A673 (cell line): ENCODE results near the gene DPEP2. TPM values are rescaled to one million over a fixed set of nuclear protein-coding genes. Genes with fewer than 3 reads are reported as not detected.
"Not testable (repeated sequence)": the region's sequence is repeated elsewhere in the genome, so short reads cannot be mapped to it uniquely, and the experiment has no call there.

Experiments used
- BruUV-seq: library from RNA; stranded (reverse); fragments of 400-500 nt; replicated peaks from 2 replicates; lab custom pipeline; 2021; lab: Mats Ljungman, UMichigan
- CTCF ChIA-PET: fragments of 300-600 bp; sonication (Branson Sonifier 250); formaldehyde crosslinking; loops from one replicate; lab custom pipeline; 2022; ENCODE audit warnings: antibody characterized with exemption; lab: Charles Lee
- POLR2A ChIA-PET: fragments of 300-600 bp; sonication (Branson Sonifier 250); formaldehyde crosslinking; loops from one replicate; lab custom pipeline; 2022; ENCODE audit warnings: antibody characterized with exemption; ENCODE audit not compliant: low non-redundant PET; lab: Charles Lee
- DNase-seq: peaks from one replicate; pipeline ENCODE4 v3.0.0-alpha.2; 2015; ENCODE audit warnings: low spot score
- H3K27ac ChIP-seq: fragments of 200-600 bp; sonication (generic); 2 replicates; pipeline ENCODE4 v1.5.1; 2016; ENCODE audit warnings: mixed run types, low read depth, mild to moderate bottlenecking, mixed read lengths, antibody characterized with exemption, low read length; ENCODE audit not compliant: poor library complexity, severe bottlenecking
- H3K27me3 ChIP-seq: fragments of 200-600 bp; sonication (generic); replicated peaks from 2 replicates; pipeline ENCODE4 v1.6.1; 2017; ENCODE audit warnings: mixed run types, low read depth, mild to moderate bottlenecking, mixed read lengths, antibody characterized with exemption, low read length; ENCODE audit not compliant: insufficient read depth, poor library complexity
- H3K36me3 ChIP-seq: fragments of 200-600 bp; sonication (generic); 2 replicates; pipeline ENCODE4 v1.6.1; 2016; ENCODE audit warnings: mixed run types, mild to moderate bottlenecking, mixed read lengths, antibody characterized with exemption, low read length; ENCODE audit not compliant: insufficient read depth, poor library complexity, severe bottlenecking
- H3K4me1 ChIP-seq: fragments of 200-600 bp; sonication (generic); 2 replicates; pipeline ENCODE4 v1.6.1; 2017; ENCODE audit warnings: mixed run types, mild to moderate bottlenecking, mixed read lengths, antibody characterized with exemption, low read length; ENCODE audit not compliant: insufficient read depth, poor library complexity, severe bottlenecking
- H3K4me3 ChIP-seq: fragments of 200-600 bp; sonication (generic); 2 replicates; pipeline ENCODE4 v1.5.1; 2016; ENCODE audit warnings: low read depth, mixed run types, mild to moderate bottlenecking, mixed read lengths, low read length; ENCODE audit not compliant: poor library complexity, severe bottlenecking
- H3K9me3 ChIP-seq: fragments of 200-600 bp; sonication (generic); 2 replicates; pipeline ENCODE4 v1.6.1; 2016; ENCODE audit warnings: mixed run types, low read depth, mild to moderate bottlenecking, mixed read lengths, antibody characterized with exemption, low read length; ENCODE audit not compliant: poor library complexity, severe bottlenecking
- EZH2 ChIP-seq: fragments of 200-600 bp; sonication (generic); IDR thresholded peaks from 2 replicates; pipeline ENCODE4 v1.6.1; 2017; ENCODE audit warnings: borderline replicate concordance, low read depth, mild to moderate bottlenecking, mixed read lengths, antibody characterized with exemption, low read length; ENCODE audit not compliant: poor library complexity, severe bottlenecking
- intact Hi-C: fragments of 100-400 bp; cut with micrococcal nuclease; formaldehyde crosslinking; loops from one replicate; pipeline ENCODE4 v1.10.0; 2022; ENCODE audit not compliant: unreplicated experiment
- total RNA-seq: library from RNA; stranded (reverse); gene quantifications from 2 replicates; pipeline ENCODE4 v1.2.3, GENCODE V29; 2021
- TF ChIP-seq, protein P1 (sequence below): fragments of 300-800, 200-600 bp; sonication (generic); conservative IDR thresholded peaks from 2 replicates; pipeline ENCODE4 v1.5.1; 2017; ENCODE audit warnings: low read depth, mild to moderate bottlenecking, antibody characterized with exemption, low read length, moderate library complexity, mixed read lengths

Gene DPEP2
- total RNA-seq, 1 experiment from 2014 or later = not detected

GRCh38 chr16:67939507-67940445, 59.5 kb downstream of the DPEP2 start:
- intact Hi-C loops = no loop called here

DNA sequence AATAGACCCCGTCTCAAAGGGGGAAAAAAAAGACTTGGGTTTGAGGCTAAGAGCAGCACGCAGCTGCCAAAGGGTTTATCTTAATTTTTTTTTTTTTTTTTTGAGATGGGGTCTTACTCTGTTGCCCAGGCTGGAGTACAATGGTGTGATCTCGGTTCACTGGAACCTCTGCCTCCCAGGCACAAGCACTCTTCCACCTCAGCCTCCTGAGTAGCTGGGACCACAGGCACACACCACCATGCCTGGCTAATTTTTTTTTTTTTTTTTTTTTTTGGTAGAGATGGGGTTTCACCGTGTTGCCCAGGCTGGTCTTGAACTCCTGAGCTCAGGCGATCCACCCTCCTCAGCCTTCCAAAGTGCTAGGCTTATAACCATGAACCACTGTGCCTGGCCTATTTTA, 61.6 kb downstream of the DPEP2 start:
- intact Hi-C loops, H3K36me3 ChIP-seq, BruUV-seq, H3K9me3 ChIP-seq, POLR2A ChIA-PET, H3K27me3 ChIP-seq, H3K27ac ChIP-seq, DNase-seq: not testable (repeated sequence)
- CTCF ChIA-PET = interaction anchor here (0.6 kb wide), 2 partner anchors 104 to 1378 kb away, joined by 3 to 7 read pairs; no protein-coding TSS in a partner anchor
- peak overlapping the region; percentile 85 for H3K4me3 ChIP-seq
- H3K4me1 ChIP-seq = peaks cover 16% of the 10 kb centered on the region

More at GRCh38 chr16:67939507-67940445, 59.5 kb downstream of the DPEP2 start:
- H3K4me3 ChIP-seq = no peak overlapping the region
- TF ChIP-seq, protein P1, sequence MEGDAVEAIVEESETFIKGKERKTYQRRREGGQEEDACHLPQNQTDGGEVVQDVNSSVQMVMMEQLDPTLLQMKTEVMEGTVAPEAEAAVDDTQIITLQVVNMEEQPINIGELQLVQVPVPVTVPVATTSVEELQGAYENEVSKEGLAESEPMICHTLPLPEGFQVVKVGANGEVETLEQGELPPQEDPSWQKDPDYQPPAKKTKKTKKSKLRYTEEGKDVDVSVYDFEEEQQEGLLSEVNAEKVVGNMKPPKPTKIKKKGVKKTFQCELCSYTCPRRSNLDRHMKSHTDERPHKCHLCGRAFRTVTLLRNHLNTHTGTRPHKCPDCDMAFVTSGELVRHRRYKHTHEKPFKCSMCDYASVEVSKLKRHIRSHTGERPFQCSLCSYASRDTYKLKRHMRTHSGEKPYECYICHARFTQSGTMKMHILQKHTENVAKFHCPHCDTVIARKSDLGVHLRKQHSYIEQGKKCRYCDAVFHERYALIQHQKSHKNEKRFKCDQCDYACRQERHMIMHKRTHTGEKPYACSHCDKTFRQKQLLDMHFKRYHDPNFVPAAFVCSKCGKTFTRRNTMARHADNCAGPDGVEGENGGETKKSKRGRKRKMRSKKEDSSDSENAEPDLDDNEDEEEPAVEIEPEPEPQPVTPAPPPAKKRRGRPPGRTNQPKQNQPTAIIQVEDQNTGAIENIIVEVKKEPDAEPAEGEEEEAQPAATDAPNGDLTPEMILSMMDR = no peak
- TF ChIP-seq EZH2 = no peak
- CTCF ChIA-PET = interaction anchor here (0.6 kb wide), 1 partner anchor 232 kb away, joined by 9 read pairs; no protein-coding TSS in a partner anchor
- H3K36me3 ChIP-seq = peaks cover 6% of the 10 kb centered on the region
- BruUV-seq = no TSS peak
- POLR2A ChIA-PET = interaction anchor here (0.6 kb wide), 1 partner anchor 101 kb away, joined by 3 read pairs; no protein-coding TSS in a partner anchor
- no peak overlapping the region for H3K27ac ChIP-seq
- no peaks in the 10 kb centered on the region for H3K9me3 ChIP-seq
- DNase-seq = no peak
- H3K27me3 ChIP-seq = no peaks in the 10 kb centered on the region
- H3K4me1 ChIP-seq = peaks cover 7% of the 10 kb centered on the region

Other genes with a start within 250 kb of the DPEP2 start
- 27.1 and 28.0 TPM in 2 replicates for gene RANBP10, start 192.9 kb downstream of the DPEP2 start, total RNA-seq
- gene TSNAXIP1, start 192.6 kb downstream of the DPEP2 start, total RNA-seq = 1.0 and 1.6 TPM in 2 replicates
- 46.6 and 48.9 TPM in 2 replicates for gene THAP11, start 157.2 kb downstream of the DPEP2 start, total RNA-seq
- 197 and 217 TPM in 2 replicates for gene NUTF2, start 152.6 kb downstream of the DPEP2 start, total RNA-seq
- gene CENPT, start 151.8 kb downstream of the DPEP2 start, total RNA-seq = 52.9 and 62.3 TPM in 2 replicates
- gene EDC4, start 126.4 kb downstream of the DPEP2 start, total RNA-seq = 99.6 and 99.9 TPM in 2 replicates
- 0.58 and 0.59 TPM in 2 replicates for gene NRN1L, start 114.6 kb downstream of the DPEP2 start, total RNA-seq
- 24.2 and 27.4 TPM in 2 replicates for gene PSKH1, start 106.2 kb downstream of the DPEP2 start, total RNA-seq
- gene CTRL, start 67.6 kb downstream of the DPEP2 start, total RNA-seq = 2.9 and 3.2 TPM in 2 replicates
- gene PSMB10, start 62.6 kb downstream of the DPEP2 start, total RNA-seq = 21.6 and 24.8 TPM in 2 replicates
- gene LCAT, start 55.4 kb downstream of the DPEP2 start, total RNA-seq = 15.5 and 17.6 TPM in 2 replicates
- 41.9 and 47.6 TPM in 2 replicates for gene SLC12A4, start 30.8 kb downstream of the DPEP2 start, total RNA-seq
- gene DPEP3, start 19.0 kb downstream of the DPEP2 start, total RNA-seq = not detected in 2 replicates
- not detected in 2 replicates for gene DPEP2NB, start 16.4 kb upstream of the DPEP2 start, total RNA-seq
- gene DDX28, start 23.7 kb upstream of the DPEP2 start, total RNA-seq = 14.2 and 16.0 TPM in 2 replicates
- 19.7 and 23.5 TPM in 2 replicates for gene DUS2, start 23.8 kb upstream of the DPEP2 start, total RNA-seq
- gene NFATC3, start 85.9 kb upstream of the DPEP2 start, total RNA-seq = 53.7 and 56.0 TPM in 2 replicates
- gene ESRP2, start 236.6 kb upstream of the DPEP2 start, total RNA-seq = 0.19 and 0.35 TPM in 2 replicates
- 6.8 and 8.1 TPM in 2 replicates for gene PLA2G15, start 245.9 kb upstream of the DPEP2 start, total RNA-seq